GM19043 (cell line): ENCODE data around the gene SPATA22.
"Not testable (repeated sequence)": the region's sequence is repeated elsewhere in the genome, so short reads cannot be mapped to it uniquely, and the experiment has no call there.

ENCODE experiments used
- ATAC-seq: cut with Tn5 transposase; IDR thresholded peaks from one replicate; pipeline ENCODE4 v1.9.1; 2021; ENCODE audit warnings: low read depth; ENCODE audit not compliant: unreplicated experiment

SPATA22 gene, protein sequence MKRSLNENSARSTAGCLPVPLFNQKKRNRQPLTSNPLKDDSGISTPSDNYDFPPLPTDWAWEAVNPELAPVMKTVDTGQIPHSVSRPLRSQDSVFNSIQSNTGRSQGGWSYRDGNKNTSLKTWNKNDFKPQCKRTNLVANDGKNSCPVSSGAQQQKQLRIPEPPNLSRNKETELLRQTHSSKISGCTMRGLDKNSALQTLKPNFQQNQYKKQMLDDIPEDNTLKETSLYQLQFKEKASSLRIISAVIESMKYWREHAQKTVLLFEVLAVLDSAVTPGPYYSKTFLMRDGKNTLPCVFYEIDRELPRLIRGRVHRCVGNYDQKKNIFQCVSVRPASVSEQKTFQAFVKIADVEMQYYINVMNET

GRCh38 chr17:3471599-3471998, at the start of gene SPATA22:
TSS of gene SPATA22 (minus strand) at chr17:3471819. CDS start at chr17:3469325, 2,494 bp downstream.
- no peak for ATAC-seq

DNA sequence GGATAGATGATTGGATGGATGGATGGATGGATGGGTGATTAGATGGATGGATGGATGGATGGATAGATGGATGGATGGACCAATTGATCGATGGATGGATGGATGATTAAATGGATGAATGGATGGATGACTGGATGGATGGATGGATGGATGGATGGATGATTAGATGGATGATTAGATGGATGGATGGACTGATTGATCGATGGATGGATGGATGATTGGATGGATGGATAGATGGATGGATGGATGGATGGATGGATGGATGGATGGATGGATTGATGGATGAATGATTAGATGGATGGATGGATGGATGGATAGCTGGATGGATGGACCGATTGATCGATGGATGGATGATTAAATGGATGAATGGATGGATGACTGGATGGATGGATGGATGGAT, 47.9 kb upstream of the SPATA22 start:
- ATAC-seq = not testable (repeated sequence)

DNA sequence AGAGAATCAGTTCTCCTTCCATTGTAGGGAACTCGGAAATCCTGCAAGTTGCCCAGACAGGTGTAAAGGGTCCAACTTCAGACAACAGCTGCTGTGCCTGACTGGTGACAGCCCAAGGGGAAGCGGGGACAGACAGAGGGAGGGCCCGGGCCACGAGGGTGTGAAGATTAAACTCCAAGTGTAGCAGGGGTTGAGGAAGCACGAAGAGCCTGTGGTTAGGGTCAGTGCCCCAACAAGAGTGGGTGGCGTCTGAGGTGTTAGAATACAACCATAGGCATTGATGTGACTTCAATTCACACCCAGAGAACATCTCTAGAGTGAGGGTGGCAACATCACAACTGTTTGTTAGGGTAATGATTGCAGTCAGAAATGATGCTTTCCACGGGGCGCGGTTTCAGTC, 43.3 kb upstream of the SPATA22 start:
- no peak for ATAC-seq

DNA sequence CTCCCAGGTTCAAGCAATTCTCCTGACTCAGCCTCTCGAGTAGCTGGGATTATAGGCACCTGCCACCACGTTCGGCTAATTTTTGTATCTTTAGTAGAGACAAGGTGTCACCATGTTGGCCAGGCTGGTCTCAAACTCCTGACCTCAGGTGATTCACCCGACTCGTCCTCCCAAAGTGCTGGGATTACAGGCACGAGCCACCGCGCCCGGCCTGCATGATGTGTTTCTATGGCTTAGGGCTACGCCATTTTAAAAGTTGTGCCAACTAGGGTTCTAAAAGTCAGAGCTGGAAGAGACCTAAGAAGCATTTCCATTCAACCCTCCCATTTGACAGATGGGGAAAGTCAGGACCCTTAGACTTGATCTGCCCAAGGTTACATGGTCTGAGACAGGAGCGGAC, 42.5 kb upstream of the SPATA22 start:
- ATAC-seq = not testable (repeated sequence)

GRCh38 chr17:3513305-3514035, 41.9 kb upstream of the SPATA22 start:
- ATAC-seq = no peak

GRCh38 chr17:3512505-3513171, 41.0 kb upstream of the SPATA22 start:
- ATAC-seq = no peak

- ATAC-seq = no peak
Measured at GRCh38 chr17:3511852-3512504, 40.4 kb upstream of the SPATA22 start.

- ATAC-seq = no peak
Measured at GRCh38 chr17:3510090-3510489, 38.5 kb upstream of the SPATA22 start.

- ATAC-seq = no peak
Measured at GRCh38 chr17:3507869-3508268, 36.2 kb upstream of the SPATA22 start.

DNA sequence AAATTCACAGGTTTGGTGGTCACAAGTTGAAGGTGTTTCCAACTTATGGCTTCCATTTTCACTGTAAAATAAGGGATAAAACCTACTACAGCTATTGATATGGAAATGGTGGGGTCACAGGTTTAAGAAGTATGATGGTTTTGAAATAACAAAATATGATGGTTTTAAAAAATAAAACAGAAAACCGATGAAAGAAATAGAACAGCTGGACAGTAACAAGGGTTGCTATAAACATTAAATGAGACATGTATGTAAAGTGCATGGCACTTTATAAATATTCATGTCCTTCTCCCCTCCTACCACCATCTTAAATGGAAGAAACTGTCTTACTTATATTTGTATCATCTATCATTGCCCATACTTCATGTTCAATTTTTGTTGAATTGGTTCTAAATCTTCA, 35.5 kb upstream of the SPATA22 start:
- no peak for ATAC-seq

- ATAC-seq = no peak
Measured at GRCh38 chr17:3506054-3506453, 34.4 kb upstream of the SPATA22 start.

DNA sequence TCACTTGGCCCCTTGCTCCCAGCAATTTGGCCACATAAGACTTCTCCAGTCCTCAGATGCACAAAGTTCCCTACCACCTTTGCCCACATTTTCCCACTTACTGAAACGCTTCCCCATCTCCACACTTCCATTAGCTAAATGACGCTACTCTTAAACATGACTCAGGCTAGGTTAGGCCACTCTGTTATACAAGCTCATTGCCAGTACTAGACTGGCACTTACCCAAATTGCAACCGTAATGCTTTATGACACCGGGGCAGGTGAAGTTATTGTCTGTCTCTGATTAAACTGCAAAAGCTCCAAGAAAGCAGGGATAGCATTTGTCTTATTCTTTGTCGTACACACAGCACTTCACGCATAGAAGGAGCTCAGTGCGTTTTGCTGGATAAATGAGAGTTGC, 33.4 kb upstream of the SPATA22 start:
- no peak for ATAC-seq

DNA sequence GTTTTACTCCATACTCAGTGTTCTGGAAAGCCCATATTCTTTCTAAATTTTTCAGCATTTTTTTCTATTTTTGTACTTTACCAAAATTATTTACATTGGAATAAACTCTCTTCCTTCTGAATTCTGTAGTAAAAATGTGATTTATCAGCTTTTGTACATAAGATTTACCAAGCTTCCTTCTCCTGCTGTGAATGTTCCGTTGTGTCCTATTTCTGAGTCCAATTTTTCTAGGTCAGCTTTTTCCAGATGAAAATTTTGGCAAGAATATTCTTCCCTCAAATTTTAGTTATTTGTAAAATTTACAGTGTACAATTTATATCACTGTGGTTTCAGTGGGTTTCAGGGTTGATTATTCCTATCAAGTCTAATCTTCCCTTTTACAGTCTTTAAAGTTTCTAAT, 31.7 kb upstream of the SPATA22 start:
- no peak for ATAC-seq

DNA sequence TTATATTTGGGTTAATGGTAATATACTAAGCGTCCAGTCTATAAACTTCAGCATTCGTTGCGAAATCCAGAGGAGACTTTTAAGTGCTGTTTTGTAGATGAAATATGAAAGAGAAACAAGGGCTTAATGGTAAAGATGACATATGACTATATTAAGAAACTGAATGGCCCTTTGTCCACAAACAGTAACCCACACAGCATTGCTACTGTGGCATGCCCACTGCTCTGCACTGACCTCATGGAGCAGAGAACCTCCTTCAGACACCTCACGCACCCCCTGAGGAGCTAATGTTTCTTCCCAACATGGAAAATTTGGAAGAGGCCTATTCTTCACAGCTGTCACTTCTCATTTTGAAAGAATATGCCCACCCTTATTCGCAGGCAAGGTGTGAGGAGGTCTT, 30.8 kb upstream of the SPATA22 start:
- ATAC-seq = no peak

- ATAC-seq = no peak
Measured at GRCh38 chr17:3501344-3501743, 29.7 kb upstream of the SPATA22 start.

GRCh38 chr17:3497101-3497500, 25.5 kb upstream of the SPATA22 start:
- ATAC-seq = no peak

DNA sequence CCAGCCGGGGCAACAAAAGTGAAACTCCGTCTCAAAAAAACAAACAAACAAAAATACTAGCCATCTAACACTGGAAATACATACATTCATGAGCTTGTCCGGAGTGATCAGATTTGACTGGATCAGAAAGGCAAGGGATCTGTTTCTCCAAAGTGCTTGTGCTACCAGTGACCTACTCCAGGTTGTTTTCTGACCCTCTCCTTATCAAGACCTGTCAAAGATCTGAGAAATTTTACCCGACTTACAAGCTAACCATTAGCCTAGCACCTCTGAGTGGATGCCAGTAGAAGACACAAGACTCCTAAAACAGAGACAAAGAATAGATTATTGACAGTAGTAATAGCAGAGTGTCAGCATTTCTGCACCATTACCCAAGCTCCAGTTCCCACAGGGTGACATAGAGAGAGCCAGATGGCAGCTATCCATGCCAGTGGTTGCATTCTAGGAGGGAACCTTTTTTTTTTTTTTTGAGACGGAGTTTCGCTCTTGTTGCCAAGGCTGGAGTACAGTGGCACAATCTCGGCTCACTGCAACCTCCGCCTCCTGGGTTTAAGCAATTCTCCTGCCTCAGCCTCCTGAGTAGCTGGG, 14.0 kb upstream of the SPATA22 start:
- no peak for ATAC-seq

GRCh38 chr17:3482852-3483251, 11.2 kb upstream of the SPATA22 start:
- no peak for ATAC-seq

DNA sequence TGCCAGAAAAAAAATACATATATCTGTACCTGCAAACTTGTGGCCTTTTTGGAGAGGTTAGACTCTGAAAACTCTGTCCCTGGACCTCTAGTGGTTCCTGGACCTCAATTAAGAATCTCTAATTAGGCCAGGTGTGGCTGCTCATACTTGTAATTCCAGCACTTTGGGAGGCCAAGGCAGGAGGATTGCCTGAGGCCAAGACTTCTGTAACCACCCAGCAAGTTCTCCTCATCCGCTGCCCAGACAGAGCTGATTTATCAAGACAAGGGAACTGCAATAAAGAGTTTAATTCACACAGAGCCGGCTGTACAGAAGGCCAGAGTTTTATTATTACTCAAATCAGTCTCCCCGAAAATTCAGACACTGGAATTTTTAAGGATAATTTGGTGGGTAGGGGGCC, 8.4 kb upstream of the SPATA22 start:
- ATAC-seq = no peak

DNA sequence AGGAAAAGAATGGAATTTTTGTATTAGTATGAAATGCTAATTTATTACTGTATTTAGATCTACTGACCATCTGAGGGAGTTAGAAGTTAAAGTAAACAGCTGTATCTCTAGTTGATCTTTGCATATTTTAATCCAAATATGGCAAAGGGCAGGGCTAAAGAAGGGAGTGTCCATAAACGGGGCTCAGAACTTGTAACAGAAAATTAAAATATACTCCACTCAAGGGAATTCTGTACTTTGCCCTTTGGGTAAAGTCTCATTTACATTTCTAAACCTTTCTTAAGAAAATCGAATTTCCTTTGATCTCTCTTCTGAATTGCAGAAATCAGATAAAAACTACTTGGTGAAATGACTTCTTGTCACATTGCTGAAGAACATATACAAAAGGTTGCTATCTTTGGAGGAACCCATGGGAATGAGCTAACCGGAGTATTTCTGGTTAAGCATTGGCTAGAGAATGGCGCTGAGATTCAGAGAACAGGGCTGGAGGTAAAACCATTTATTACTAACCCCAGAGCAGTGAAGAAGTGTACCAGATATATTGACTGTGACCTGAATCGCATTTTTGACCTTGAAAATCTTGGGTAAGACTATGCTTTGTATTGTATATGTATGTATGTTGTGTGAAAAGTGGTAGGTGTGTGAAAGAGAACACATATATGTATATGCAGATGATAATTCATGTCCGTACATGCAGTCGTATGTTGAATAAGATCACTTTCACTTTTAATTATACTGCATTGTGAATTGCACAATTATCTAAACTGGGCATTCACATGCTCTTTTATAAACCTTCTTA, 4.4 kb upstream of the SPATA22 start, which contains the start of gene ASPA:
ASPA (plus strand) TSS at position 186 of the 799 bp plus-strand sequence; CDS start at position 349, 163 bp downstream.
- no peak for ATAC-seq
